GM19328 (cell line): Measurements from ENCODE around the gene TMEM269.
A peak's percentile ranks its signal among the peaks of the same experiment; 100 is the strongest.

Experiments used
- ATAC-seq: cut with Tn5 transposase; IDR thresholded peaks from one replicate; pipeline ENCODE4 v1.9.1; 2021; ENCODE audit warnings: mild to moderate bottlenecking, moderate library complexity; ENCODE audit not compliant: unreplicated experiment

Gene TMEM269

DNA sequence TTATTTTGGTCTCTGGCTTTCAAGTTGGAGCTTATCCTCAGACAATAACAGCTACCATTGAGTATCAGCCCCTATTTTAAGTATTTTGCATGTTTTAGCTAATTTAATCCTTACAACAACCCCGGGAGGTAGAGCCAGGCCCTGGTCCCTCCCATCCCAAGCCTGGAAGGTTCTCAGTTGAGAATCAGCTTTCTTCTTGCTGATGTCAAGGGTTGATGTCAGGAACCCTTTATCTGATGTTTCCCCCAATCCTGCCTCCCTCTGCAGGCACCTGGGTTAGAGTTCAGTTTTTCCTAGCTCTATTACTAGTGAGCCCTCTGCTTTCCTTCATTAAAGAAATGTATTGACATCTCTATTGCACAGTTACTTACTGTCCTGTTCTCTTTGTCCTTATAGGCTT is 36.0 kb downstream of the TMEM269 start:
- no peak for ATAC-seq

DNA sequence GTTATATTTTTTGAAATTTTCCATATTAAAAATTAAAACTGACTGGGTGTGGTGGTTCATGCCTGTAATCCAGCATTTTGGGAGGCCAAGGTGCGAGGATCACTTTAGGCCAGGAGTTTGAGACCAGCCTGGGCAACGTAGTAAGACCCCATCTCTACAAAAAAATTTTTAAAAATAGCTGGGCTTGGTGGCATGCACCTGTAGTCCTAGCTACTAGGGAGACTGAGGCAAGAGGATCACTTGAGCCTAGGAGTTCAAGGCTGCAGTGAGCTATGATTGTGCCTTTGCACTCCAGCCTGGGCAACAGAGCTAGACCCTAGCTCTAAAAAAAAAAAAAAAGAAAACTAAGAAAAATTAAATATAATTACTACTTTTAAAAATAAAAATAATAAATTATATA is 36.9 kb downstream of the TMEM269 start:
- no peak for ATAC-seq

DNA sequence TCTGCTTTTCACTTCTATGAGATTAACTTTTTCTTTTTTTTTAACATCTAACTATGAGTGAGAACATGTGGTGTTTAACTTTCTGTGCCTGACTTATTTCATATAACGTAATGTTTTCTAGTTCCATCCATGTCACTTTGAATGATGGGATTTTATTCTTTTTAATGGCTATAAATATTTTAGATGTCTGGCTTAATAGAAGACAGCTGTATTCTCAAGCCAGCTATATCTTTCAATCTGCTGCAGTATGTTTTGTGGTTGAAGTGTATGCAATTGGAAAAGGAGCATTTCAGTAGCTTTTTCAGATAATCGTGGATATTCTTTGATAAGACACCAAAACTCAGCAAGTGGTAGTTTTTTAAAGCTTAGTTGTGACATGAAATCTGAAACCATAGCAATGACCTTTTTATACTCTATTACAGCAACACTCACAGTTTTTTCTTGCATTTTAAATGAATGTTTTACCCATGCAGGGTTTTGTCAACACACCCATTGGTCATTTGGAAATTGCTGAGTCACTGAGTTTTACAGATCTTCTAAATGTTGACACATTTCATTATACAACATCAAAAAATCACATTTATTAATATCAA is 38.1 kb downstream of the TMEM269 start:
- no peak for ATAC-seq

GRCh38 chr1:42824481-42825035 is 39.8 kb downstream of the TMEM269 start:
- ATAC-seq = no peak

DNA sequence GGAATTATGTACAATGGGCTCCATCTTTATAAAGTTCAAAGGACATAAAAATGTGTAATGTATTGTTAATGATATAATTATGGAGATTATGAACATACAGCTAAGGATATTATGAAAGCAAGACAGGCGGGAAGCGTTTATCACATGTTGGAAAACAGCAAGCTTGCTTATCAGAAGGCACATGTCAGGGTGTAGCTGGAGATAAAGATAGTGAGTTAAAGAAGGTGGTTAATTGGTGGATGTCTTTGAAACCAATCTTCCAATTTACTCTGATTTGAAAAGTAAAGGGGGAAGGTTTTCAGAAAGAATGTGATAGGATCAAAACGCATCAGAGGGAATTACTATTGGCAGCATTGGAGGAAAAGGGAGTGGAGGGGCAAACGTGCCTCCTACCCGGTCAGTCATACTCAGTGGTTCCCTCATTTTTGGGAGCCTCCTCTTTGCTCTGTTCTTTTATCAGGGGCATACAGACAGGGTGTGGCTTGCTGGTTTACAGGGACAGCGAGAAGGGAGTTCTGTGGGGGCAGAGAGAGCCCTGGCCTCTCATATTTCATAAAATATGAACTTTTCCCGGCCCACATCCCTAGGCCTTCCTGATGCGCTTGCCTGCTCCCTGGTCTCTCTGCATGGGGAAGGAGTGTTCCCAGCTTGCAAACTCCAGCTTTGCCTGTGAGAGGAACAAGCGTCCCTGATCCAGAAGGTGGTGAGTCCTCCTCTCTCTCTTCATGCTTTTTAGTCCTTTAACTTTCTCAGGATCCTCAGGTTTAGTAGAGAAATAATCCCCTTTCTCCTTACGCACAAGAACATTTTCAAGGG is 40.5 kb downstream of the TMEM269 start:
- no peak for ATAC-seq

DNA sequence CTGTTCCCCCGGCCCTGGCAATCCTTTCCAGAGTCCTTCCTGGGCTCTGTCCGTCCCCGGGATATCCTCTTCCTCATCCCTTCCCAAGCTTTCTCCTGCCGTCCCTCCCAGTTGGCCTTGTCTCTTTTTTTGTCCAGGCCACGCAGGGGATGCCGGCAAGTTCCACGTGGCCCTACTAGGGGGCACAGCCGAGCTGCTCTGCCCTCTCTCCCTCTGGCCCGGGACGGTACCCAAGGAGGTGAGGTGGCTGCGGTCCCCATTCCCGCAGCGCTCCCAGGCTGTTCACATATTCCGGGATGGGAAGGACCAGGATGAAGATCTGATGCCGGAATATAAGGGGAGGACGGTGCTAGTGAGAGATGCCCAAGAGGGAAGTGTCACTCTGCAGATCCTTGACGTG is 45.8 kb downstream of the TMEM269 start:
- ATAC-seq = no peak

- ATAC-seq = no peak
These were observed 46.5 kb downstream of the TMEM269 start for GRCh38 chr1:42831273-42831672.

DNA sequence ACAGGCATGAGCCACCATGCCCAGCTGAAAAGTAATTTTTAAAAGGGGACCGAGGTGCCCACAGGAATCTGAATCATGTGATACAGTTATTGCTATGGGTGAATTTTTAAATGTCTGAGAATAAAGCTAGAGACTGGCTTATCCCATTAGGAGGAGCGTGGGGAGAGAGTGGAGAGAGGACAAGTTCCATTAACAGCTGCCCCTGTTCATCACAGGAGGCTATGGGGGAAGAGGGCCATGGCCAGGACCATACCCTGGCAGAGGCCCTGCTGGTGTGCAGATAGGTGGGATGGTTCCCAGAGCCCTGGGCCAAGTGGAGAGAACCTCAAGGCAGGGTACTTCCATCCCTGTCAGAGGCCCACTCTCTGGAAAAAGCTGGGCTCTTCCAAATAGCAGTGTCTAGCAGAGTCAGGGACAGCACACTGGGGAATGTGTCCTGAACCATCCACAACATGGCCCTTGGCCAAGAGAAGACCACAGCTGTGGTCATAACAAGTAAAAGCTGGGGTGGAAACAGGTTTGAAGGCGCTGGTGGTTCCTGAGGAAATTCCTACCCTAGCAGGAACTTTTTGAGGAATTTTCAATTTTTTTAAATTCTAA is 48.0 kb downstream of the TMEM269 start:
- ATAC-seq = no peak

GRCh38 chr1:42833981-42834380 is 49.2 kb downstream of the TMEM269 start:
- no peak for ATAC-seq

DNA sequence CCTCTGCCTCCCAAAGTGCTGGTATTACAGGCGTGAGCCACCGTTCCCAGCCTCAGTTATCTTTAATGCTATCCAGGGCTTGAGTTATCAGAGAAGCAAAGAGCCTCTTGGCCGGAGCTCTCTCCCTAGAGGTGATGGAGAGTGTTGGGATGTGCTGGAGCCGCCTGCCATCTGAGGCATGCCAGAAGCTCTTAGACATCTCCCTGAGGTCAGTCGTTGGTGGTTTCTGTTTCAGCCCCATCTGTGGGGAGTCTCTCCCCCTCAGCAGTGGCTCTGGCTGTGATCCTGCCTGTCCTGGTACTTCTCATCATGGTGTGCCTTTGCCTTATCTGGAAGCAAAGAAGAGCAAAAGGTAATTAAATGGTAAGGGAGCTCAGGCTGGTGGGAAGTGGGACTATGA is 50.0 kb downstream of the TMEM269 start:
- no peak for ATAC-seq

- ATAC-seq = no peak
These were observed 50.6 kb downstream of the TMEM269 start for GRCh38 chr1:42835422-42835821.

- no peak for ATAC-seq
These were observed 52.9 kb downstream of the TMEM269 start for GRCh38 chr1:42837709-42838108.

- no peak for ATAC-seq
These were observed 53.8 kb downstream of the TMEM269 start for GRCh38 chr1:42838482-42839190.

GRCh38 chr1:42841010-42841409 is 56.2 kb downstream of the TMEM269 start:
- ATAC-seq = no peak

DNA sequence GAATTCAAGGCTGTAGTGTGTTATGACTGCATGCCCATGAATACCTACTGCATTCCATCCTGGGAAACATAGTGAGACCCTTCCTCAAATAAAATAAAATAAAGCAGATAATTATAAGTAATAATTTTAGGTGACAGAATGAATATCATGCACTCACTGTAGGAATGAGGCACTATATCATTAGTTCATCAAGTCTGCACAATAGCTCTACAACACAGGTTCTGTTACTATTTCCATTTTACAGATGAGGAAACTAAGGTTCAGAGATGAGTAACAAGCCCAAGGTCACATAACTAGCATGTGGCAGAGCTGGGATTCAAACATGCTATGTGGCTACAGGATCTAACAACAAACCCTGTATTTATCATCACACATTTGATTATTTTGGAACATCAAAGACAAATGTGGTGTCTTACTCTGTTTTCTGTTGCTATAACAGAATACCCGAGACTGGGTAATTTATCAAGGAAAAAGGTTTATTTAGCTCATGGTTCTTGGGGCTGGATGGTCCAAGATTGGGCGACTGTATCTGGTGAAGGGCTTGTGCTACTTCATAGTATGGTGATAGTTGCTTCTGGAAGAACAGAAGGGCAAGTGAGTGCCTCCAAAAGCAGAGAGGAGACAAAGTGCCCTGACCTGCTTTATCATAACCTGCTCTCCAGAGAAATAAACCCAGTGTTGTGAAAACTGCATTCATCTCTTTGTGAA is 56.8 kb downstream of the TMEM269 start:
- ATAC-seq = no peak

DNA sequence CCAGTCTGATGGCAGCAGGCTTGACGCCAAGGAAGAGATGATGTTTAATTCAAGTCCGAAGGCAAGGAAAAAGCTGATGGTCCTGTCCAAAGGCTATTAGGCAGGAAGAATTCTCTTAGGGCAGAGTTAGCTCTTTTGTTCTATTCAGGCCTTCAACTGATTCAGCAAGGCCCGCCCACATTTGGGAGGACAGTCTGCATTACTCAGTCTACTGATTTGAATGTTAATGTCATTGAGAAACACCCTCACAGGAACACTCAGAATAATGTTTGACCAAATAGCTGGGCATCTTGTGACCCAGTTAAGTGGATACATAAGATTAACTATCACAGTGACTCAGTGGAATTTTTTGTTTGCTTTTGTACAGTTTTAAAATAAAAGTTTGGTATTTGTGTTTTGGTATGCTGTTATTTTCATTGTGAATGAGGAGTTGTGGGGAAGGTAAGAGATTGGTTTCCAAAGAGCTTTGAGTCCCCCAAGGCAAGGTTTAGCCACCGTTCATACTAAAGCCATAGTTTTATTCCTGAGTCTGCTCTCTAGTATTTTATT is 59.9 kb downstream of the TMEM269 start:
- ATAC-seq = no peak

GRCh38 chr1:42845193-42845592 is 60.4 kb downstream of the TMEM269 start:
- ATAC-seq = no peak

DNA sequence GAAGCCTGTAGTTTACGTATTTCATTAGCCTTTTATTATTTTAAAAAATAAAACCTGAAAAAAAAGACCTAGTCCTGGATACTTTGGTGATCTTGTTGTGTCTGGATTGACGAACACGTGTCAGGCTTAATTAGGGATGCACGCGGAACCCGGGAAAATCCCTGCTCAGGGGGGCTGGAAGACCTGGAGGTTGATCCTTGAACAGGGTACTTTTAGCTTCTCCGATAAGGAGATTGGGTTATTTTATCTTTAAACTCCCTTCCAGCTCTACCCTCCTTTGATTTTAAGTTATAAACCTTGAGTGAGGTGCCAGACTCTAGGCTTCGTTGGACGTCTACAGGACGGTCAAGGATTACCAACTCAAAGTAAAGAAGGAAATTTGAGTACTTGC is 61.1 kb downstream of the TMEM269 start:
- ATAC-seq = peak; percentile 14

DNA sequence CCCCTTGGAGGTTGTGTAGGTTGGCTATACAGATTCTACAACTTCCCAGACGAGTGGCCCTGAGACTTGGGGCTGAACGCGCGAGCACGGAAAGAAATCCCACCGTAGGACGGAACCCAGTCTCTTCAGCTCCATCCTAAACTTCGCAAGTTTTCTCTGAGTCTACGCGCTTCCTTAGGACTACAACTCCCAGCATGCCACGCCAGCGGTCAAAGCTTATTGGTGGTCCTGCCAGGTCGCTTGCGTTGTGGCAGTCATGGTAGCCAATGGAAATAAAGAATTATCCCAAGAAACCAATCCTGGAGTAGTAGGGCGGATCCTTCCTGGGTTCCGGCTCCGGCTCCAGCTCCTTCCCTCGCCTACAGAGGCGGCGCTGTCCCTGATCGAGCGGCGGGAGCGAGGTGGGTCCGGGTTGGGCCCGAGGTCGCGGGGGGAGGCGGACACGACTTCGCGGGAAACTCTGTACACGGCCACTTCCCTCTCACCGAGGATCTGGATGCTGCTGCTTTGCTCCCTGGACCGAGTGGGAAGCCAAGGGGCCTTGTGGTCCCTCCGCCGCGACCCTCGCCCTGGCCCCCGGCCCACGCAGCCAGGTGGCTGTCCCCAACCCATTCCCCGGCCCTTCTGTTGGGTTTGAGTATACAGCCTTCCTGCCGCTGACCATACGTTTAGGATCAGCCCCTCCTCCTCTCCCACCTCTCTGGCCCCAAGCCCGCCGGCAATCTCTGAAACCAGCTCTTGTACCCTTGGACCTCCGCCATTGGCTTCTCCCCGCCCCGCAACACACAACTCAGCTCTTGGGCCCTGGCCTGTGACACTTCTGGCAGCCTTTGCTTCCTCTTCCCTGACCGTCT is 61.7 kb downstream of the TMEM269 start, which contains the start of gene ZNF691:
TSS of gene ZNF691 (plus strand) at position 357 of the 854 bp plus-strand sequence. CDS start 3,046 bp downstream, outside the sequence.
- ATAC-seq = peak; percentile 83
